Keratinocyte (primary cell): ENCODE results near the gene PEPD. TPM values are rescaled to one million over a fixed set of nuclear protein-coding genes. Genes with fewer than 3 reads are reported as not detected.

Experiments used
- DNase-seq: peaks from one replicate; pipeline ENCODE4 v3.0.0-alpha.2; 2011; ENCODE audit warnings: low read depth, missing footprints, low spot score
- FAIRE-seq: peaks from 2 replicates; lab custom pipeline; 2011; peaks lifted over from hg19 to GRCh38; lab: Jason Lieb, UNC
- H2AFZ ChIP-seq: 2 replicates; pipeline ENCODE4 v1.6.0; 2012; ENCODE audit warnings: low read length, control low read depth, inconsistent platforms; ENCODE audit not compliant: control insufficient read depth
- H3K27ac ChIP-seq: 2 replicates; pipeline ENCODE4 v1.5.1; 2011; ENCODE audit warnings: low read length; ENCODE audit not compliant: control insufficient read depth, insufficient read depth
- H3K27me3 ChIP-seq: 3 replicates; pipeline ENCODE4 v1.6.0; 2011; ENCODE audit warnings: low read length; ENCODE audit not compliant: control insufficient read depth, insufficient read depth; ENCODE audit errors: extremely low read depth
- H3K36me3 ChIP-seq, 2 experiments: 2 replicates in 1 of 2; 3 replicates in 1 of 2; pipeline ENCODE4 v1.5.1; 2011; ENCODE audit warnings: low read length in 2 of 2, mild to moderate bottlenecking in 1 of 2; ENCODE audit not compliant: control insufficient read depth in 2 of 2, insufficient read depth in 2 of 2; ENCODE audit errors: extremely low read depth in 1 of 2
- H3K4me1 ChIP-seq: 3 replicates; pipeline ENCODE4 v1.5.1; 2011; ENCODE audit warnings: low read length; ENCODE audit not compliant: control insufficient read depth, insufficient read depth; ENCODE audit errors: extremely low read depth
- H3K4me2 ChIP-seq: 3 replicates; pipeline ENCODE4 v1.6.0; 2011; ENCODE audit warnings: low read depth, low read length; ENCODE audit not compliant: control insufficient read depth, insufficient read depth; ENCODE audit errors: extremely low read depth
- H3K4me3 ChIP-seq, 3 experiments: fragments of 200-600 bp in 1 of 3; sonication (generic) in 1 of 3; 2 replicates in 2 of 3; 3 replicates in 1 of 3; pipeline ENCODE4 v1.5.1; 2011 to 2016; ENCODE audit warnings: low read length in 3 of 3, mild to moderate bottlenecking in 3 of 3, control low read depth in 2 of 3, inconsistent platforms in 1 of 3, low read depth in 1 of 3, mixed read lengths in 1 of 3, mixed run types in 1 of 3, moderate library complexity in 1 of 3; ENCODE audit not compliant: control insufficient read depth in 2 of 3, insufficient read depth in 2 of 3; ENCODE audit errors: extremely low read depth in 1 of 3
- H3K79me2 ChIP-seq: 2 replicates; pipeline ENCODE4 v1.6.0; 2012; ENCODE audit warnings: low read length; ENCODE audit not compliant: control insufficient read depth, insufficient read depth
- H3K9ac ChIP-seq: 3 replicates; pipeline ENCODE4 v1.6.0; 2011; ENCODE audit warnings: low read length; ENCODE audit not compliant: control insufficient read depth, insufficient read depth; ENCODE audit errors: extremely low read depth
- H3K9me1 ChIP-seq: 3 replicates; pipeline ENCODE4 v1.6.0; 2011; ENCODE audit warnings: low read length; ENCODE audit not compliant: control insufficient read depth, insufficient read depth; ENCODE audit errors: extremely low read depth
- H3K9me3 ChIP-seq: 2 replicates; pipeline ENCODE4 v1.5.1; 2012; ENCODE audit warnings: low read depth, low read length; ENCODE audit not compliant: control insufficient read depth
- H4K20me1 ChIP-seq: 3 replicates; pipeline ENCODE4 v1.6.0; 2011; ENCODE audit warnings: low read length; ENCODE audit not compliant: control insufficient read depth, insufficient read depth; ENCODE audit errors: extremely low read depth
- CTCF ChIP-seq, 3 experiments: IDR thresholded peaks in 1 of 3; conservative IDR thresholded peaks in 1 of 3; optimal IDR thresholded peaks in 1 of 3; 2 replicates in 2 of 3; 3 replicates in 1 of 3; pipeline versions ENCODE3 to v1.5.1; 2011; ENCODE audit warnings: low read length in 3 of 3, mild to moderate bottlenecking in 3 of 3, moderate library complexity in 2 of 3, control low read depth in 1 of 3, inconsistent platforms in 1 of 3; ENCODE audit not compliant: insufficient read depth in 2 of 3; ENCODE audit errors: extremely low read depth in 1 of 3
- EZH2 ChIP-seq: IDR thresholded peaks from one replicate; pipeline ENCODE4 v1.6.1; 2012; ENCODE audit warnings: inconsistent platforms, mild to moderate bottlenecking, low read length, moderate library complexity
- dilution Hi-C: fragments of 300-500 bp; cut with MboI; formaldehyde crosslinking; loops from one replicate; pipeline ENCODE4 v1.7.0; 2020; ENCODE audit warnings: low sequenced_read_pairs; ENCODE audit not compliant: extremely low pct_ligation_motif_present
- polyA plus RNA-seq, 5 experiments: library from polyadenylated mRNA; depleted of rRNA in 3 of 5; stranded (reverse) in 3 of 5; stranded (forward) in 1 of 5; unstranded in 1 of 5; fragments of >200 nt; gene quantifications; 1 replicate in 1 of 5; 2 replicates in 3 of 5; 3 replicates in 1 of 5; pipeline versions ENCODE4 v1.2.1 to v1.2.3, GENCODE V29; 2011 to 2012; ENCODE audit warnings: missing spikeins in 2 of 5, low read depth in 1 of 5, low replicate concordance in 1 of 5

PEPD gene
- polyA plus RNA-seq, 1 donor (not counting 4 experiments of a cell fraction or from before 2014, with no cell fraction given): 36.9 TPM

- dilution Hi-C loops: no loop called here
- no peak overlapping the region for H3K9ac ChIP-seq
- no peak overlapping the region for H3K4me2 ChIP-seq
- no peaks in the 10 kb centered on the region for H3K9me3 ChIP-seq
- H3K4me3 ChIP-seq: no peak overlapping the region
- H3K27me3 ChIP-seq: peaks cover 11% of the 10 kb centered on the region
- H3K9me1 ChIP-seq: no peaks in the 10 kb centered on the region
- FAIRE-seq: no peak
- no peaks in the 10 kb centered on the region for H3K4me1 ChIP-seq
- DNase-seq: no peak
- no peak overlapping the region for H3K27ac ChIP-seq
- peaks cover 0 to 1% of the 10 kb centered on the region in 2 experiments for H3K36me3 ChIP-seq
- TF ChIP-seq CTCF (optimal IDR thresholded peaks at IDR 0.05 in 1 of 3, IDR thresholded peaks at IDR 0.05 in 1 of 3, conservative IDR thresholded peaks at IDR 0.05 in 1 of 3; ENCODE audit: extremely low read depth in 1 of 3, insufficient read depth in 2 of 3, low read length in 3 of 3) (no peak), EZH2 (no peak)
- H2AFZ ChIP-seq: no peak overlapping the region
- no peaks in the 10 kb centered on the region for H4K20me1 ChIP-seq
- no peaks in the 10 kb centered on the region for H3K79me2 ChIP-seq
These were observed 91.5 kb downstream of the PEPD start for GRCh38 chr19:33429891-33430673.

- Histone ChIP-seq H3K9ac (no peak overlapping the region), H3K36me3 (peaks cover 0 to 1% of the 10 kb centered on the region in 2 experiments), H3K27me3 (peaks cover 11% of the 10 kb centered on the region), H3K9me1 (no peaks in the 10 kb centered on the region), H3K4me3 (no peak overlapping the region), H3K4me1 (no peaks in the 10 kb centered on the region), H4K20me1 (no peaks in the 10 kb centered on the region), H3K27ac (no peak overlapping the region), H3K9me3 (no peaks in the 10 kb centered on the region), H3K4me2 (no peak overlapping the region), H2AFZ (no peak overlapping the region), H3K79me2 (no peaks in the 10 kb centered on the region)
- no peak for TF ChIP-seq EZH2
- no peak for TF ChIP-seq CTCF (optimal IDR thresholded peaks at IDR 0.05 in 1 of 3, IDR thresholded peaks at IDR 0.05 in 1 of 3, conservative IDR thresholded peaks at IDR 0.05 in 1 of 3; ENCODE audit: extremely low read depth in 1 of 3, insufficient read depth in 2 of 3, low read length in 3 of 3)
- FAIRE-seq: no peak
- dilution Hi-C loops: no loop called here
- no peak for DNase-seq
These were observed 92.9 kb downstream of the PEPD start for GRCh38 chr19:33428627-33429125.
